Epithelial cell of proximal tubule (primary cell): ENCODE measurements around the gene HSD17B8. TPM values are rescaled to one million over a fixed set of nuclear protein-coding genes. Genes with fewer than 3 reads are reported as not detected.

ENCODE experiments used
- DNase-seq: peaks from one replicate; pipeline ENCODE4 v3.0.0-alpha.2; 2011; ENCODE audit warnings: low read depth
- H3K4me3 ChIP-seq: 2 replicates; pipeline ENCODE4 v1.5.1; 2011; ENCODE audit warnings: low read depth, mild to moderate bottlenecking, low read length
- total RNA-seq: library from RNA; depleted of rRNA; stranded (reverse); fragments of >200 nt; gene quantifications from 2 replicates; pipeline ENCODE4 v1.2.3, GENCODE V29; 2015
- TF ChIP-seq, protein P1 (sequence below): conservative IDR thresholded peaks from 2 replicates; pipeline ENCODE4 v1.5.1; 2012; ENCODE audit warnings: low read depth, mild to moderate bottlenecking, low read length

The HSD17B8 gene
- total RNA-seq, 1 donor from 2014 or later, result 16.3 TPM

DNA sequence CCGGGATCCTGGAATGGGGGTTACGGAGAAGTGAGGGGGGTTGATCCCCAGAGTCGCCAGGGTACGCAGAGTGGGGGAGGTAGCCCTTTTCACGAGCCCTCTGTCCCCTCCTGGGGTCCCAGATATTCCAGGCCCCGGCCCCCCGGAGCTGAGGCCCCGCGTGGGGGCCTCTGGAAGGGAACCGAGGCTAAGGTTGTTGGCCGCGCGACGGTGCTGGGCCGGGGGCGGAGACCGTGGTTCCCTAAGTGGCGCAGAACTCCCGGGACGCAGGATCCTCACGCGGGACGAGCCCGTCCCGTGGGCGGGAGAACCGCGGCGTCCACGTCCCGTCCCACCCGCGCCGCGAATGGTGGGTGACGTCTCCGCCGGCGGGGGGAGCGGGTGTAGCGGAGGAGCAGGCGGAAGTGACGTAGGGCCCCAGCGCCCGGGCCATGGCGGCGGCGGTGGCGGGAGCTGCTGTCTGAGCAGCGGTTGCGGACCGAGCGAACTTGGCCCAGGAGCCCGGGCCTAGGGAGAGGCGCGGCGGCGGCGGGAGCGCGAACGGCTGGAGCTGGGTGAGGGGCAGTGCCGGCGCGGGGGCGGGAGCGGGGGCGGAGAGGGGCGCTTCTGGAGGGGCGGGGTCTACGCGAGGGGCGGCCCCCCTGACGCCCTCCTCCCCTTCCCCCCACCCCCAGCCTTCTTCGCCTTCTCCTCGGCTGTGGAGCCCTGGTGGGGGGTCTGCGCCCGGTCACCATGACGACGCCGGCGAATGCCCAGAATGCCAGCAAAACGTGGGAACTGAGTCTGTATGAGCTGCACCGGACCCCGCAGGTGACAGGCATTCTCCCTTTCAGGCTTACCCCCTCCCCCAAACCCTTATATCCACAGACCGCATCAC lies 3.9 kb downstream of the HSD17B8 start, which contains the start of gene RING1:
Gene RING1, plus strand, starts transcription at position 410 of the 877 bp plus-strand sequence. Its CDS starts 323 bp downstream, at position 733.
- peak within 1 kb of the TSS; percentile 95 for H3K4me3 ChIP-seq
- TF ChIP-seq, protein P1, sequence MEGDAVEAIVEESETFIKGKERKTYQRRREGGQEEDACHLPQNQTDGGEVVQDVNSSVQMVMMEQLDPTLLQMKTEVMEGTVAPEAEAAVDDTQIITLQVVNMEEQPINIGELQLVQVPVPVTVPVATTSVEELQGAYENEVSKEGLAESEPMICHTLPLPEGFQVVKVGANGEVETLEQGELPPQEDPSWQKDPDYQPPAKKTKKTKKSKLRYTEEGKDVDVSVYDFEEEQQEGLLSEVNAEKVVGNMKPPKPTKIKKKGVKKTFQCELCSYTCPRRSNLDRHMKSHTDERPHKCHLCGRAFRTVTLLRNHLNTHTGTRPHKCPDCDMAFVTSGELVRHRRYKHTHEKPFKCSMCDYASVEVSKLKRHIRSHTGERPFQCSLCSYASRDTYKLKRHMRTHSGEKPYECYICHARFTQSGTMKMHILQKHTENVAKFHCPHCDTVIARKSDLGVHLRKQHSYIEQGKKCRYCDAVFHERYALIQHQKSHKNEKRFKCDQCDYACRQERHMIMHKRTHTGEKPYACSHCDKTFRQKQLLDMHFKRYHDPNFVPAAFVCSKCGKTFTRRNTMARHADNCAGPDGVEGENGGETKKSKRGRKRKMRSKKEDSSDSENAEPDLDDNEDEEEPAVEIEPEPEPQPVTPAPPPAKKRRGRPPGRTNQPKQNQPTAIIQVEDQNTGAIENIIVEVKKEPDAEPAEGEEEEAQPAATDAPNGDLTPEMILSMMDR, result no peak
- DNase-seq, result no peak

DNA sequence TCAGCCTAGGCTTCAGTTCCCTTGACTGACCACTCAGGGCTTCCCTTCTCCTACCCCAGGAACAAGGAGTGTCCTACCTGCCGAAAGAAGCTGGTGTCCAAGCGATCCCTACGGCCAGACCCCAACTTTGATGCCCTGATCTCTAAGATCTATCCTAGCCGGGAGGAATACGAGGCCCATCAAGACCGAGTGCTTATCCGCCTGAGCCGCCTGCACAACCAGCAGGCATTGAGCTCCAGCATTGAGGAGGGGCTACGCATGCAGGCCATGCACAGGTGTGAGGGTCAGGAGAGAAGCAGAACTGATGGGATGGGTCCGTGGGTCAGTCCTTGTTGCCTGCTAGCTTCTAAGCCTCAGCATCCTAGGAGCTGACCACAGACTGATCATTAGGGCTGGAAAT lies 5.4 kb downstream of the HSD17B8 start:
- TF ChIP-seq, protein P1, result no peak
- no peak overlapping the region for H3K4me3 ChIP-seq
- DNase-seq, result no peak

DNA sequence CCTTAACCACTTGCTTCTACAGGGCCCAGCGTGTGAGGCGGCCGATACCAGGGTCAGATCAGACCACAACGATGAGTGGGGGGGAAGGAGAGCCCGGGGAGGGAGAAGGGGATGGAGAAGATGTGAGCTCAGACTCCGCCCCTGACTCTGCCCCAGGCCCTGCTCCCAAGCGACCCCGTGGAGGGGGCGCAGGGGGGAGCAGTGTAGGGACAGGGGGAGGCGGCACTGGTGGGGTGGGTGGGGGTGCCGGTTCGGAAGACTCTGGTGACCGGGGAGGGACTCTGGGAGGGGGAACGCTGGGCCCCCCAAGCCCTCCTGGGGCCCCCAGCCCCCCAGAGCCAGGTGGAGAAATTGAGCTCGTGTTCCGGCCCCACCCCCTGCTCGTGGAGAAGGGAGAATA lies 6.7 kb downstream of the HSD17B8 start:
- DNase-seq, result no peak
- TF ChIP-seq, protein P1, result no peak
- H3K4me3 ChIP-seq, result no peak overlapping the region

DNA sequence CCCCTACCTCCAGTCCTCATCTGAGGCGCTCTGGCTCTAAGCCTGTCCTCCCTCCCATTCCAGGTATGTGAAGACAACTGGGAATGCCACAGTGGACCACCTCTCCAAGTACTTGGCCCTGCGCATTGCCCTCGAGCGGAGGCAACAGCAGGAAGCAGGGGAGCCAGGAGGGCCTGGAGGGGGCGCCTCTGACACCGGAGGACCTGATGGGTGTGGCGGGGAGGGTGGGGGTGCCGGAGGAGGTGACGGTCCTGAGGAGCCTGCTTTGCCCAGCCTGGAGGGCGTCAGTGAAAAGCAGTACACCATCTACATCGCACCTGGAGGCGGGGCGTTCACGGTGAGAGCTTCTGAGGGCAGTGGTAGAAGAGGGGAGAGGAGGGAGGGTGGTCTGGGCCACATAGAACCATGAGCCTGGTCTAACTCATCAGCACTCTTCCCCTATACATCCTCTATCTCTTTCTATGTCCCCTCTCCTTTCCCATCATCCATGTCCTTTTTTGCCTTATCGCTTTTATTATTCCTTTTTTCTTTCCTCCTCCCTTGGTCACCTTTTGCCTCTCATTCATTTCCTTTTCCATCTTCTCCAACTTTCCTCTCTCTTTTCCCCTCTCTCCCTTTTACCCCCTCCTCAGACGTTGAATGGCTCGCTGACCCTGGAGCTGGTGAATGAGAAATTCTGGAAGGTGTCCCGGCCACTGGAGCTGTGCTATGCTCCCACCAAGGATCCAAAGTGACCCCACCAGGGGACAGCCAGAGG lies 7.4 kb downstream of the HSD17B8 start:
- no peak overlapping the region for H3K4me3 ChIP-seq
- no peak for DNase-seq
- TF ChIP-seq, protein P1, result peak; percentile 6

DNA sequence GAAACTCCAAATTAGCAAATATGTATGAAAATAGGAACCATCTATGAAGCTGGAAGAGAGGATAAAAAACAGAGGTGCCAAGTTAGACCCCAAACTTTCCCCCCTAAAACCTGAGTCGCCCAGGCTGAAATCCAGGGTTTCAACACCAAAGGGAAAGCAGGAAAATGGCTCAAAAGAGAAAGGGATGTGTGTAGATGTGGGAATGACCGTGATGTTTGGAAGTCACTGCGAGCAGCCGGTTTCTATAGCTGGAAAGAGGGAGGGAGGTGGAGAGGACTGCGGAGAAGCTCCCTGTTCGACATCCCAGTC lies 8.4 kb downstream of the HSD17B8 start:
- TF ChIP-seq, protein P1, result no peak
- peak overlapping the region; percentile 54 for H3K4me3 ChIP-seq
- DNase-seq, result no peak

DNA sequence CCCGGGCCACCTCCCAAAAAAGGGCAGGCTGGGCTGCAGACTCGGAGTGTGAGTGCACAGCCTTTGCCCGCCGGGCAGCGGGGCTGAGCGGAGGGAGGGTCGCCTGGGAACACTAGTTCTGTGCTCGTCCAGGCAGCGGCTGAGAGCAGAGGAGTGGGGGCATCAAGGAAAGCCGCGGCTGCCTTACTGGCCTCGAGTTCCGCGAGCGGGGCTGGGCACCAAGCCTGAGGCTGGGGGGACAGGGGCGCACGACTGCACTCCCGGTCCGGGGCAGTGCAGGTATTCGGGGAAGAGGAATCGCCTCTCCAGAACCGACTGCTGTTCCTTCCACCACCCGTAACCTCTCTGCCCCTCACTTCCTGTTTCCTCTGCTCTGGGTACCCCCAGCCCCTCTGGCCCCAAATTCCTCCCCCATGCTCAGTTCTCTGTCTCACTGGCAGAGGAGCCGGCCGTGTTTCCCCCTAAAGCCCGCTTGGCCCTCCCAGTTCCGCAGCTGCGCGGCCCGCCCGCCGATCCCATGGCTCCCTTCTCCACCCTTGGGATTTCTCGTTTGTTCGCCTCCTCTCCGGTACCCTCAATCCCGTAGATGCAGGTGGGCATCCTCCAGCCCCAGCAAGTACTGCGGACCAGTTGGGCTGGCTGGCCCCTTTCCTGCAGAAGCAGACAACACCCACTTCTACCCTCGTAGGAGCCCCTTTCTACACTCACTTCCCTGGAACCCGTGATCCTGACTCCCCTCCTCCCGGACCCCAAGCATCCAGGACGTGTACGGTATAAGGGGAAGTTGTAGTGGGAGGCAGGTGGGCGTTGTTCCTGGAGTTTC lies 8.9 kb downstream of the HSD17B8 start:
- peak overlapping the region; percentile 54 for H3K4me3 ChIP-seq
- TF ChIP-seq, protein P1, result no peak
- no peak for DNase-seq
